Natural killer cell (primary cell): ENCODE results near the gene PCBP3. TPM values are rescaled to one million over a fixed set of nuclear protein-coding genes. Genes with fewer than 3 reads are reported as not detected.

Experiments used
- ATAC-seq, 3 donors: fragments of 150-1000 bp in 2 of 3; fragments of 200-7000 bp in 1 of 3; cut with Tn5 transposase; 1 replicate in 1 of 3; 2 replicates in 2 of 3; pipeline ENCODE4 v1.10.0; 2021; ENCODE audit warnings: mild to moderate bottlenecking in 2 of 3, moderate library complexity in 2 of 3
- DNase-seq, 2 donors: peaks; one replicate each; pipeline versions ENCODE4 v3.0.0 to v3.0.0-alpha.2; 2013 to 2021; ENCODE audit warnings: mixed read lengths in 1 of 2
- H3K27ac ChIP-seq: one replicate; pipeline ENCODE4 v1.5.1; 2013; ENCODE audit warnings: mild to moderate bottlenecking, low read length
- H3K27me3 ChIP-seq: one replicate; pipeline ENCODE4 v1.6.1; 2013; ENCODE audit warnings: low read length; ENCODE audit not compliant: control insufficient read depth, insufficient read depth
- H3K36me3 ChIP-seq: one replicate; pipeline ENCODE4 v1.6.1; 2013; ENCODE audit warnings: low read length; ENCODE audit not compliant: control insufficient read depth, insufficient read depth
- H3K4me1 ChIP-seq: one replicate; pipeline ENCODE4 v1.6.1; 2013; ENCODE audit warnings: low read length; ENCODE audit not compliant: control insufficient read depth, insufficient read depth
- H3K4me3 ChIP-seq: one replicate; pipeline ENCODE4 v1.5.1; 2013; ENCODE audit warnings: low read length
- H3K9me3 ChIP-seq: one replicate; pipeline ENCODE4 v1.6.1; 2013; ENCODE audit warnings: low read length; ENCODE audit not compliant: control insufficient read depth, insufficient read depth
- H3K27ac Mint-ChIP-seq, 2 donors: one replicate each; pipeline ENCODE4 v1.8.0; 2022; ENCODE audit warnings: mild to moderate bottlenecking in 2 of 2, mixed read lengths in 2 of 2, moderate library complexity in 1 of 2
- H3K27me3 Mint-ChIP-seq, 2 donors: one replicate each; pipeline ENCODE4 v1.8.0; 2022; ENCODE audit warnings: low read depth in 2 of 2, mixed read lengths in 2 of 2
- H3K36me3 Mint-ChIP-seq: one replicate; pipeline ENCODE4 v1.8.0; 2022; ENCODE audit warnings: mixed read lengths
- H3K4me1 Mint-ChIP-seq, 2 donors: one replicate each; pipeline ENCODE4 v1.8.0; 2022; ENCODE audit warnings: mixed read lengths in 2 of 2
- H3K4me3 Mint-ChIP-seq: one replicate; pipeline ENCODE4 v1.8.0; 2022; ENCODE audit warnings: mild to moderate bottlenecking, moderate library complexity, mixed read lengths
- H3K9me3 Mint-ChIP-seq, 2 donors: one replicate each; pipeline ENCODE4 v1.8.0; 2022; ENCODE audit warnings: mixed read lengths in 2 of 2
- CTCF ChIP-seq: fragments of 200-600 bp; IDR thresholded peaks from one replicate; pipeline ENCODE4 v1.8.0; 2022; ENCODE audit warnings: antibody characterized with exemption
- WGBS: methylation state at CpG from one replicate; pipeline ENCODE4 v1.1.7; 2013; ENCODE audit warnings: missing lambda C conversion rate; ENCODE audit not compliant: insufficient coverage; 5-methylcytosine and 5-hydroxymethylcytosine counted together
- intact Hi-C: fragments of 100-400 bp; cut with micrococcal nuclease; formaldehyde crosslinking; loops from one replicate; pipeline ENCODE4 v1.14.2; 2022
- total RNA-seq, 4 donors: library from RNA; stranded (reverse); fragments of 120-200 nt in 1 of 4; gene quantifications; one replicate each; pipeline versions ENCODE4 v1.2.3 to v1.2.4, GENCODE V29; 2013 to 2022

The PCBP3 gene
- total RNA-seq, 3 donors from 2014 or later (not counting 1 experiment from before 2014, with no cell fraction given) = 0.50 to 3.0 (median 0.52) TPM

GRCh38 chr21:45799765-45800338 lies 156.3 kb downstream of the PCBP3 start:
- WGBS = 94% methylated on average over 9 of the region's 9 CpGs

DNA sequence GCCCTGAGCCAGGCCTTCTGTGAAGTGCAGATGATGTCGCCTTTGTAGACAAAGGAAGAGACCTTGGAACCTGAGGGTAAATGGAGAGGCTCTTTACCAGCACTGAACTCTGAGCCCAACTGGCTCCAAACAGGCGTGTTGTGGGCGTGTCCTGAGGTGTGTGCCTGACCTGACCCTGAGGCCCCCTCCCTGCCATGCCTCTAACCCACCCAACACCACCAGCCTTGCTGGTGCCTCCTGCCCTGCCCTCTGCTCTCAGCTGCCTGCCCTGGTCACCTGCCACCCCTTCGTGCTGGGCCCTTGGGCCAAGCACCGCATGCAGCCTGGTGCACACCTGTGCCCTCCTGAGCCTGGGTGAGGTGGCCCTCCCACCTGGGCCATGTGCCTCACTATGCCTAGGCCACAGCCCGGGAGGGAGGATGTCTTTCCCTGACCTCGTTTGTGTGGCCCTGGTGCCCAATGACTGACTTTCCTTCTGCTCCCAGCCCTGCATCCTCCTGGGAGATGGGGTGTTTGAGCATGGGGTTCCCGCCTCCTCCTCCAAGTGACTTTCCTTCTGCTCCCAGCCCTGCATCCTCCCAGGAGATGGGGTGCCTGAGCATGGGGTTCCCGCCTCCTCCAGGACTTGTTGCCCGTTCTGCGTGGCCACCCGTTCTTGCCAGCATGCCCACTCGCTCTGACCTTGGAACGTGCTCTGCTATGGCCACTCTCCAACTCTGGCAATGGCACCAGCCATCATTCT lies 157.0 kb downstream of the PCBP3 start:
- H3K27ac ChIP-seq = no peak overlapping the region
- intact Hi-C loops = no loop called here
- 87% methylated on average over 14 of the region's 14 CpGs for WGBS

More at GRCh38 chr21:45799765-45800338, 156.3 kb downstream of the PCBP3 start:
- Mint-ChIP-seq H3K27ac (no peak overlapping the region), H3K4me1 (no peaks in the 10 kb centered on the region), H3K36me3 (no peaks in the 10 kb centered on the region), H3K9me3 (no peaks in the 10 kb centered on the region), H3K4me3 (no peak overlapping the region), H3K27me3 (peaks cover 0 to 5% of the 10 kb centered on the region in 2 donors)
- ATAC-seq = no peak
- Histone ChIP-seq H3K27ac (no peak overlapping the region), H3K4me3 (no peak overlapping the region), H3K27me3 (no peaks in the 10 kb centered on the region), H3K4me1 (no peaks in the 10 kb centered on the region), H3K9me3 (no peaks in the 10 kb centered on the region), H3K36me3 (no peaks in the 10 kb centered on the region)
- no peak for TF ChIP-seq CTCF
- intact Hi-C loops = no loop called here
- DNase-seq = no peak

DNA sequence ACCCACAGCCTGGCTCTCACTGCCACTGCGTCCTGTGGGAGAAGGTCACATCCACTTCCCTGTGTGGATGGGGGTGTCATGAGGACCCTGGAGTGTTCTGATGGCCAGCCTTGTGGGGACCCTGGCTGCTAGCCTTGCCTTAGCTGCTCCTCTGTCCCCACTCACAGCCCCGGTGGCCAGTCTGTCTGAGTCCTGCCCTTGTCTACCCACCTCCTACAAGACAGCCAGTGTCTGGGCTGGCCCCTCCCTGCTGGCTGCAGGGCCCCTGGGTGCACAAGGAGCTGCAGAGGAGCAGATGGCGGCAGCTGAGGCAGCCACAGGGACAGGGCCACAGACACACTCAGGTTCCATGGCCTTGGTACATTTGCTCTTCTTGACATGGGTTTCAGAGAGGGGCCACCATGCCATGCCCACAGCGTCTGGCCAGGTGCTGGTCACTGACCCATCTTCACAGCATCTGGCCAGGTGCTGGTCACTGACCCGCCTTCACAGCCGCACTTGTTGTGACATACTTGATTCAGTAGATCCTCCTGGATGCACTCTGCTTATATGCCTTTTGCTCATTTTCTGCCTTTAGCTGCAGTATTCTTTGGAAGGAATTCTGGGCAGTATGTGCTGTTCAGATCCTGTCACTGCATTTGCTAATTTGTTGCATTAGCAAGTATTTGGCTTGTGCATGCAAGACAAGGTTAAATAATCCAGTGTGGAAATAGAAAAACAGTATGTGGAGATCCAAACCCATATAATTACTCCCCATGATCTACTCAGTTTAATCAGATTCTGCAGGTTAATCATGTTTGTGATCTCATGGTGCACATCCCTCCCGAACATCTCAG lies 157.8 kb downstream of the PCBP3 start:
- Mint-ChIP-seq H3K4me3 (no peak overlapping the region), H3K27ac (no peak overlapping the region), H3K9me3 (no peaks in the 10 kb centered on the region), H3K27me3 (peaks cover 0 to 2% of the 10 kb centered on the region in 2 donors), H3K4me1 (no peaks in the 10 kb centered on the region), H3K36me3 (no peaks in the 10 kb centered on the region)
- TF ChIP-seq CTCF = no peak
- Histone ChIP-seq H3K27ac (no peak overlapping the region), H3K4me3 (no peak overlapping the region), H3K36me3 (no peaks in the 10 kb centered on the region), H3K4me1 (no peaks in the 10 kb centered on the region), H3K9me3 (no peaks in the 10 kb centered on the region), H3K27me3 (no peaks in the 10 kb centered on the region)
- 89% methylated on average over 7 of the region's 7 CpGs for WGBS
- intact Hi-C loops = no loop called here
- ATAC-seq = no peak
- DNase-seq = no peak

More for the DNA sequence above, 157.0 kb downstream of the PCBP3 start:
- H3K4me1 ChIP-seq = no peaks in the 10 kb centered on the region
- Mint-ChIP-seq H3K27ac (no peak overlapping the region), H3K27me3 (peaks cover 0 to 2% of the 10 kb centered on the region in 2 donors), H3K36me3 (no peaks in the 10 kb centered on the region), H3K9me3 (no peaks in the 10 kb centered on the region), H3K4me3 (no peak overlapping the region), H3K4me1 (no peaks in the 10 kb centered on the region)
- no peaks in the 10 kb centered on the region for H3K27me3 ChIP-seq
- no peak for TF ChIP-seq CTCF
- DNase-seq (no peak), ATAC-seq (no peak)
- no peaks in the 10 kb centered on the region for H3K9me3 ChIP-seq
- no peak overlapping the region for H3K4me3 ChIP-seq
- no peaks in the 10 kb centered on the region for H3K36me3 ChIP-seq
